ENCODE data around the gene PDE6G.
A peak's percentile ranks its signal among the peaks of the same experiment; 100 is the strongest.

PDE6G gene

GRCh38 chr17:81656118-81656743, at the start of gene PDE6G:
PDE6G (minus strand) TSS chr17:81656542; CDS start chr17:81653305, 3,237 bp downstream.
- Histone ChIP-seq H3K27me3 (ENCODE audit: insufficient read depth, low read length) (no peaks in the 10 kb centered on the region), H3K4me1 (ENCODE audit: insufficient read depth, low read length) (no peaks in the 10 kb centered on the region), H3K9me3 (ENCODE audit: low read length) (no peaks in the 10 kb centered on the region), H3K4me3 (ENCODE audit: low read length) (no peak within 1 kb of the TSS), H3K36me3 (ENCODE audit: insufficient read depth, low read length) (no peaks in the 10 kb centered on the region), H2AFZ (ENCODE audit: low read depth, low read length) (no peak within 1 kb of the TSS)

- Histone ChIP-seq H3K4me3 (ENCODE audit: low read length) (no peak overlapping the region), H2AFZ (ENCODE audit: low read depth, low read length) (no peak overlapping the region), H3K9me3 (ENCODE audit: low read length) (no peaks in the 10 kb centered on the region), H3K27me3 (ENCODE audit: insufficient read depth, low read length) (no peaks in the 10 kb centered on the region), H3K36me3 (ENCODE audit: insufficient read depth, low read length) (peaks cover 46% of the 10 kb centered on the region), H3K4me1 (ENCODE audit: insufficient read depth, low read length) (peaks cover 26% of the 10 kb centered on the region)
Observed at GRCh38 chr17:81705518-81706231, 49.3 kb upstream of the PDE6G start.

- Histone ChIP-seq H3K4me1 (ENCODE audit: insufficient read depth, low read length) (peaks cover 25% of the 10 kb centered on the region), H3K9me3 (ENCODE audit: low read length) (no peaks in the 10 kb centered on the region), H3K36me3 (ENCODE audit: insufficient read depth, low read length) (peaks cover 49% of the 10 kb centered on the region), H2AFZ (ENCODE audit: low read depth, low read length) (peak overlapping the region; percentile 29), H3K4me3 (ENCODE audit: low read length) (peak overlapping the region; percentile 86), H3K27me3 (ENCODE audit: insufficient read depth, low read length) (no peaks in the 10 kb centered on the region)
Observed at GRCh38 chr17:81703747-81704654, 47.7 kb upstream of the PDE6G start.

GRCh38 chr17:81702934-81703746, 46.8 kb upstream of the PDE6G start, which contains the start of gene MRPL12:
MRPL12 (plus strand) TSS chr17:81703367; CDS start chr17:81703502, 135 bp downstream.
- Histone ChIP-seq H3K36me3 (ENCODE audit: insufficient read depth, low read length) (peaks cover 54% of the 10 kb centered on the region), H3K9me3 (ENCODE audit: low read length) (no peaks in the 10 kb centered on the region), H3K4me3 (ENCODE audit: low read length) (peak within 1 kb of the TSS; percentile 86), H3K4me1 (ENCODE audit: insufficient read depth, low read length) (peaks cover 25% of the 10 kb centered on the region), H3K27me3 (ENCODE audit: insufficient read depth, low read length) (no peaks in the 10 kb centered on the region), H2AFZ (ENCODE audit: low read depth, low read length) (peak within 1 kb of the TSS; percentile 29)

GRCh38 chr17:81701288-81702071, 45.1 kb upstream of the PDE6G start:
- H3K9me3 ChIP-seq (ENCODE audit: low read length): no peaks in the 10 kb centered on the region
- peaks cover 55% of the 10 kb centered on the region for H3K36me3 ChIP-seq (ENCODE audit: insufficient read depth, low read length)
- H3K4me1 ChIP-seq (ENCODE audit: insufficient read depth, low read length): peaks cover 25% of the 10 kb centered on the region
- H2AFZ ChIP-seq (ENCODE audit: low read depth, low read length): no peak overlapping the region
- peak overlapping the region; percentile 86 for H3K4me3 ChIP-seq (ENCODE audit: low read length)
- H3K27me3 ChIP-seq (ENCODE audit: insufficient read depth, low read length): no peaks in the 10 kb centered on the region

GRCh38 chr17:81700353-81701287, 44.3 kb upstream of the PDE6G start:
- Histone ChIP-seq H3K4me3 (ENCODE audit: low read length) (no peak overlapping the region), H3K4me1 (ENCODE audit: insufficient read depth, low read length) (peaks cover 25% of the 10 kb centered on the region), H3K27me3 (ENCODE audit: insufficient read depth, low read length) (no peaks in the 10 kb centered on the region), H2AFZ (ENCODE audit: low read depth, low read length) (no peak overlapping the region), H3K9me3 (ENCODE audit: low read length) (no peaks in the 10 kb centered on the region), H3K36me3 (ENCODE audit: insufficient read depth, low read length) (peaks cover 56% of the 10 kb centered on the region)

GRCh38 chr17:81697261-81698044, 41.1 kb upstream of the PDE6G start:
- Histone ChIP-seq H3K27me3 (ENCODE audit: insufficient read depth, low read length) (no peaks in the 10 kb centered on the region), H2AFZ (ENCODE audit: low read depth, low read length) (no peak overlapping the region), H3K36me3 (ENCODE audit: insufficient read depth, low read length) (peaks cover 75% of the 10 kb centered on the region), H3K4me3 (ENCODE audit: low read length) (no peak overlapping the region), H3K9me3 (ENCODE audit: low read length) (no peaks in the 10 kb centered on the region), H3K4me1 (ENCODE audit: insufficient read depth, low read length) (peaks cover 15% of the 10 kb centered on the region)

- H3K9me3 ChIP-seq (ENCODE audit: low read length): no peaks in the 10 kb centered on the region
- peaks cover 80% of the 10 kb centered on the region for H3K36me3 ChIP-seq (ENCODE audit: insufficient read depth, low read length)
- peaks cover 5% of the 10 kb centered on the region for H3K4me1 ChIP-seq (ENCODE audit: insufficient read depth, low read length)
- no peak overlapping the region for H2AFZ ChIP-seq (ENCODE audit: low read depth, low read length)
- H3K4me3 ChIP-seq (ENCODE audit: low read length): no peak overlapping the region
- H3K27me3 ChIP-seq (ENCODE audit: insufficient read depth, low read length): no peaks in the 10 kb centered on the region
Observed at GRCh38 chr17:81696218-81696941, 40.0 kb upstream of the PDE6G start.

- Histone ChIP-seq H3K36me3 (ENCODE audit: insufficient read depth, low read length) (peaks cover 77% of the 10 kb centered on the region), H3K4me3 (ENCODE audit: low read length) (no peak overlapping the region), H3K9me3 (ENCODE audit: low read length) (no peaks in the 10 kb centered on the region), H3K4me1 (ENCODE audit: insufficient read depth, low read length) (no peaks in the 10 kb centered on the region), H3K27me3 (ENCODE audit: insufficient read depth, low read length) (no peaks in the 10 kb centered on the region), H2AFZ (ENCODE audit: low read depth, low read length) (no peak overlapping the region)
Observed at GRCh38 chr17:81695801-81696200, 39.5 kb upstream of the PDE6G start.

GRCh38 chr17:81695211-81695610, 38.9 kb upstream of the PDE6G start:
- H2AFZ ChIP-seq (ENCODE audit: low read depth, low read length): no peak overlapping the region
- H3K27me3 ChIP-seq (ENCODE audit: insufficient read depth, low read length): no peaks in the 10 kb centered on the region
- peaks cover 80% of the 10 kb centered on the region for H3K36me3 ChIP-seq (ENCODE audit: insufficient read depth, low read length)
- H3K9me3 ChIP-seq (ENCODE audit: low read length): no peaks in the 10 kb centered on the region
- H3K4me3 ChIP-seq (ENCODE audit: low read length): no peak overlapping the region
- no peaks in the 10 kb centered on the region for H3K4me1 ChIP-seq (ENCODE audit: insufficient read depth, low read length)
